HG02884 (cell line): ENCODE measurements around the gene GPBP1L1.
A peak's percentile ranks its signal among the peaks of the same experiment; 100 is the strongest.
"Not testable (repeated sequence)": the region's sequence is repeated elsewhere in the genome, so short reads cannot be mapped to it uniquely, and the experiment has no call there.

Experiments used
- ATAC-seq: cut with Tn5 transposase; IDR thresholded peaks from one replicate; pipeline ENCODE4 v1.9.1; 2021; ENCODE audit warnings: mild to moderate bottlenecking, moderate library complexity; ENCODE audit not compliant: unreplicated experiment

GPBP1L1 gene, protein sequence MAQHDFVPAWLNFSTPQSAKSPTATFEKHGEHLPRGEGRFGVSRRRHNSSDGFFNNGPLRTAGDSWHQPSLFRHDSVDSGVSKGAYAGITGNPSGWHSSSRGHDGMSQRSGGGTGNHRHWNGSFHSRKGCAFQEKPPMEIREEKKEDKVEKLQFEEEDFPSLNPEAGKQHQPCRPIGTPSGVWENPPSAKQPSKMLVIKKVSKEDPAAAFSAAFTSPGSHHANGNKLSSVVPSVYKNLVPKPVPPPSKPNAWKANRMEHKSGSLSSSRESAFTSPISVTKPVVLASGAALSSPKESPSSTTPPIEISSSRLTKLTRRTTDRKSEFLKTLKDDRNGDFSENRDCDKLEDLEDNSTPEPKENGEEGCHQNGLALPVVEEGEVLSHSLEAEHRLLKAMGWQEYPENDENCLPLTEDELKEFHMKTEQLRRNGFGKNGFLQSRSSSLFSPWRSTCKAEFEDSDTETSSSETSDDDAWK

GRCh38 chr1:45686288-45687013 lies at the start of gene GPBP1L1:
Gene GPBP1L1 (minus strand): TSS chr1:45686533. CDS start chr1:45659087, 27,446 bp downstream.
- peak; percentile 46 for ATAC-seq

- no peak for ATAC-seq
Observed at GRCh38 chr1:45730780-45731319, 44.5 kb upstream of the GPBP1L1 start.

DNA sequence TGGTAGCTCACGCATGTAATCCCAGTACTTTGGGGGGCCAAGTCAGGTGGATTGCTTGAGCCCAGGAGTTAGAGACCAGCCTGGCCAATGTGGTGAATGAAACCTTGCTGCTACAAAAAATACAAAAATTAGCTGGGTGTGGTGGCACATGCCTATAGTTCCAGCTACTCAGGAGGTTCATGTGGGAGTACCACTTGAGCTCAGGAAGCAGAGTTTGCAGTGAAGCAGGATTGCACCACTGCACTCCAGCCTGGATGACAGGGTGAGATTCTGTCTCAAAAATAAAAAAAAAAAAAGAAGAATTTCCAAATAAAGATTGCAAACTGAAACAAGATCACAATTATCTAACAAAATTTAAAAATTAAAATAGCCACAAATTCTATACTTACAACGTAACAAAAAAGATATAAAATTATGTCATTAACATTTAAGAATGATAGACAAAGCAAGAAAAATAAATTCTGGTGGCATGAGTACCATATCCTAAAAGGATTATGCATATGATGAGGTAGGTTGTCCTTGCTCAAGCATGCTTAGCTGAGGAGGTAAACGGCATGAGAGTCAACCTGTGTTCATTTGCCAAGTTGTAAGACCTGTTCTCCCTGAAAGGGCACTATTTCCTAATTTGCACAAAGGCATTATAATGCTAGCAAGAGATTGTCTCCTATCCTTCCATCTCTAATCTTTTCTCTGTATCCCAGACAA lies 43.9 kb upstream of the GPBP1L1 start:
- ATAC-seq: no peak

DNA sequence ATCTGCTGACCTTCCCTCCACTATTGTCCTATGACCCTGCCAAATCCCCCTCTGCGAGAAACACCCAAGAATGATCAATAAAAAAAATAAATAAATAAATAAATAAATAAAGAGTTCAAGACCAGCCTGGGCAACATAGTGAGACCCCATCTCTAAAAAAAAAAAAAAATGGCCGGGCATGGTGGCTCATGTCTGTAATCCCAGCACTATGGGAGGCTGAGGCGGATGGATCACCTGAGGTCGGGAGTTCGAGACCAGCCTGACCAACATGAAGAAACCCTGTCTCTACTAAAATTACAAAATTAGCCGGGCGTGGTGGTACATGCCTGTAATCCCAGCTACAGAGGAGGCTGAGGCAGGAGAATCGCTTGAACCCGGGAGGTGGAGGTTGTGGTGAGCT lies 39.7 kb upstream of the GPBP1L1 start:
- not testable (repeated sequence) for ATAC-seq

DNA sequence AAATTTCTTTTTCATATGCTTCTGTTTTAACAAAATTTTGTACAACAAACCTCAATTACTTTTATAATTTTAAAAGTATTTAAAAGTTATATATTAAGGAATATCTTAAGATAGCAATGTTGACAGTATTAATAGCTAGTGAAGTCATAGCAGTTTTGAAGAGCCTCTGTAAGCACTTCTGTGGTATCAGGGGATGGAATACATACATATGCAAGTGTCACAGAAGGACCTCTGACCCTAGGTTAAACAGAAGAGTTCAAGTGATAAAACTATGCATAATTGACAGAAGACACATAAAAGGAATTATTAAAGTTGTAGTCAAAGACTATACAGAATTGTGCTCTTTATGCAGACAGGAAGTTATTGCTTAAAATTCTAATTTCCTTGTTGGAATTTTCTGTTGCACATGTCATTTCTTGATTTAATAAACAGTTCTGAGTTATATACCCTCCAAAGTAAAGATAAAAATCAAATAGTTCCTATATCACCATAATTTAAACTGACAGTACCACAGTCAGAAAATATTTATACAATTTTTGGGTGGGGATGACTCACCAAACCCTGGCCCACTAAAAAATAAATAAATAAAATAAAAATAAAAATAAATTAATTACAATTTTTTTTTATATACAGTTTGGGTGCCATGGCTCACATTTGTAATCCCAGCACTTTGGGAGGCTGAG lies 37.1 kb upstream of the GPBP1L1 start:
- no peak for ATAC-seq

- ATAC-seq: no peak
Observed at GRCh38 chr1:45722809-45723208, 36.5 kb upstream of the GPBP1L1 start.

DNA sequence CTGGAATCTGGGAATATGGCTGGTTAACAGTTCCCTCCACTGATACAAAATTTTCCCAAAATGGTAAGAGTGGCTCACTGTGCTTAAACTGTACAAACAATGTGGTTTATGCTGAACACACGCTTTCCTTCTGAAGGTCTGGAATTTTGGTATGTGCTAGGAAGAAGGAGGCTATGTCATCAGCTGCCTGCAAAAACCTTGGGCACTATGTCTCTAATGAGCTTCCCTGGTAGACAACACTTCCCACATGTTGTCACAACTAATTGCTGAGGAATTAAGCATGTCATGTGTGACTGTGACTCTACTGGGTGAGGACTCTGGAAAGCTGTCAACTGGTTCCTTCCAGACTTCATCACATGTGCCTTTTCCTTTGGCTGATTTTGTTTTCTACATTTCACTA lies 34.9 kb upstream of the GPBP1L1 start:
- ATAC-seq: no peak

DNA sequence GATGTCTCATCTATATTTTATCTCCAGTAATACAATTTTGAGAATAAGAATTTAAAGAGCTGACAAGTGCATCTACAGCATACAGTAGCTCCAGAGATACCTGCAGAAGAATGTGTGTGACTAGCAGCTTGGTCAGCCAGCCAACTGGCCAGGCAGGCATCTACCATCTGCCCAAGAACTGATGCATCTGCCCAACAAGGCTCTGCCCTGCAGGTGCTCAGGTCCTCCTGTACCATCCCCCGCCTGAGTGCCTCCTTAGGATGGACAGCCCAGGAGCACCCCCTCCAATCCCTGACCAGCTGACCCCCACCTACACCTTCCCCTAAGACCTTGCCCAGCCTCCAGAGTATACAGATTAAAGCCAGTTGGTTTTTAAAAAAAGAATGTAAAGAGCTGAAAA lies 32.0 kb upstream of the GPBP1L1 start:
- ATAC-seq: no peak

DNA sequence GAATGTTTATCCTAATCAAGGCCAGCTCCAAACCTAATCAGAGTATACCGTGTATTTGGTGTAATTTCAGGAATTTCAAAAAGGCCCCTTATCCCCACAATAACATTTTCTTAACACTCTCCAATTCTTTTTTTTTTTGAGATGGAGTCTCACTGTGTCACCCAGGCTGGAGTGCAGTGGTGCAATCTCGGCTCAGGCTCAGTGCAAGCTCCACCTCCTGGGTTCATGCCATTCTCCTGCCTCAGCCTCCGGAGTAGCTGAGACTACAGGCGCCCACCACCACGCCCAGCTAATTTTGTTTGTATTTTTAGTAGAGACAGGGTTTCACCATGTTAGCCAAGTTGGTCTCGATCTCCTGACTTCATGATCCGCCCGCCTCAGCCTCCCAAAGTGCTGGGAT lies 31.1 kb upstream of the GPBP1L1 start:
- ATAC-seq: not testable (repeated sequence)

DNA sequence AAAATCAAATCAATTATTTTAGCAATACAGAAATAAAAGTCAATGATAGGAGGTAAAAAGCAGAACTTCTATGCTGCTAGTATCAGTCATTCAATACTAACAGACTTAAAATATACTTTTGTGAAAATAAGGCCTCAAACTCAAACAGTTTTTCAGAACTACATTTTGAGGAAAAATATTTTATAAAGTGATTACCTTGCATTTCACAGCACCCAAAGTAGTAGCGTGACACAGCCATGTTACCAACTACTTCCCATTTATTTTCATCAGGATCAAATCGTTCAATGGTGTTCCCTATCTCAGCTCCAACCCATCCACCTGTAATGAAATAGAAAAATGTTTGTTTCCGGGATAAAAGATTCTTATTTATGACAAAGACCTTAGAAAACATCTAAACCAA lies 30.4 kb upstream of the GPBP1L1 start:
- no peak for ATAC-seq

GRCh38 chr1:45713711-45714110 lies 27.4 kb upstream of the GPBP1L1 start:
- ATAC-seq: no peak

GRCh38 chr1:45704637-45705036 lies 18.3 kb upstream of the GPBP1L1 start:
- ATAC-seq: no peak

DNA sequence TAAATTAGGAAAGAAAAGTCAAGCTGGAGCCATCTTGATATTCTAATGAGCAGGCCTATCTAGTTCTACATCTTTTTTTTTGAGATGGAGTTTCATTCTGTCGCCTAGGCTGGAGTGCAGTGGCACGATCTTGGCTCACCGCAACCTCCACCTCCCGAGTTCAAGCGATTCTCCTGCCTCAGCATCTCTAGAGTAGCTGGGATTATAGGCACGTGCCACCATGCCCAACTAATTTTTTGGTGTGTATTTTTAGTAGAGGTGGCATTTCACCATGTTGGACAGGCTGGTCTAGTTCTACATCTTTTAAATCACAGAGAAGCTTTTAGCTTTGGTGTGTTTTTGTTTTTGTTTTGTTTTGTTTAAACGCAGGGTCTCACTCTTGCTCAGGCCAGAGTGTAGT lies 8.5 kb upstream of the GPBP1L1 start:
- ATAC-seq: no peak

DNA sequence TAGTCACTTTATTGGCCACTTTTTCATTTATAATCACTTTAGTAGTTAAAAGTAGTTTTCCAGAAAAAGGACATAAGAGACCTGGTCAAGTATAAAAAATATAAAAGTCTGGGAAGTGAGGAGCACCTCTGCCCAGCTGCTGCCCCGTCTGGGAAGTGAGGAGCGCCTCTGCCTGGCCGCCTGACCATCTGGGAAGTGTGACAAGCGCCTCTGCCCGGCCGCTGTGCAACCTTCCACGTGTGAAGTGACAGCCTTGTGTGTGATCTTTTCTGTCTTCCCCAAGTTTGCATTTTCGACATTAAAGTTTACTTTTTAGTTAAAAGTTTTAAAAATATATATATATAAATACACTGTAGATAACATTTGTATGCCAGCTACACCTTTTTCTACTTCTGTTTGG lies 7.5 kb upstream of the GPBP1L1 start:
- ATAC-seq: not testable (repeated sequence)

GRCh38 chr1:45687754-45688740 lies 1.7 kb upstream of the GPBP1L1 start, which contains the start of gene TMEM69:
Gene TMEM69 (plus strand): TSS chr1:45688181. CDS start chr1:45691069, 2,888 bp downstream.
- ATAC-seq: no peak

DNA sequence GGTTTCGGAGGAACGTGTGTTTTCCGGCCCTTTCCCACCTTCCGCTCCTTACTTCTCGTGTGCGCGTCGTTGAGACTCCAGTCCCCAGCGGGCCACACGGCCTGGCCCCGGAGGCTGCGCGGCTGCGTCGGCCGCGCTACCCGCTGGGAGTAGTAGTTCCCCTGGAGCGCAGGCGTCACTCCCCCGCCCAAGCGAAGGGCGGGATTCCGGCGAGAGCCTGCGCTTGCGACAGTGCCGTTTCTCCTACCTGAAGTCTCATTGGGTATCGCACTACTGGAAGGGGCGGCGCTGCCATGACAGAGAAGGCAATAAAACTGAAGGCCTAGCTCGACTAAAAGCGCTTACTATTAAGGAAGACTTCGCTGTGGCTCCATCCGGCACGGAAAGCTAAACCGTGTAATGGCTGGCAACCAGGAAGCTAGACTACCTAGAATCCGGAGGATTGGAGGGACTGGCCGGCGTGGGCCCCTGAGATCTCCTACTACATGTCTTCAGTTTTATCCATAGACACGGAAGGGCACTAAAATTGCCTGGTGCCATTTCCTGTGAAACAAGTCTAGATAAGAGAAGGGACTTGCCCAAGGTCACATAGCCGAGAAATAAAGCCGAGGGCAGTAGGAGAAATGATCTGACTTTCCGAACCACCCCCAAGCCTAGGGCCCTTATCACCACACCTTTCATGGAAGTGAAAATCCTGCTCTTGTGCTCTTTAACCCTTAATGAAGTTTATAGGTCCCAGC lies 851 bp upstream of the GPBP1L1 start:
- ATAC-seq: peak; percentile 70

DNA sequence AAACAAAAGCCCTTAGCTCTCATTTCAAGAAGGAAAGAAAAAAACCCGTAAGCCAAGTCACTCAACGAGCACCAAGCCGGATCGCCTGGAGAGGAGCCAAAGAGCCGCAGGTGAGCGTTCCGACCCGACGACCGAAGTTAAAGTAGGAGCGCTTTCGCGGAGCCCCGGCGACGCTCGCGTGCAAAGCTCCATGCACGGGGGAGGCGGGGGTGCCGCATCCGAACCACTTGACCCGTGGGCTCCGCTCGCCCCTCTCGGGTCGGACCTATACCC lies 382 bp downstream of the GPBP1L1 start:
- ATAC-seq: no peak

DNA sequence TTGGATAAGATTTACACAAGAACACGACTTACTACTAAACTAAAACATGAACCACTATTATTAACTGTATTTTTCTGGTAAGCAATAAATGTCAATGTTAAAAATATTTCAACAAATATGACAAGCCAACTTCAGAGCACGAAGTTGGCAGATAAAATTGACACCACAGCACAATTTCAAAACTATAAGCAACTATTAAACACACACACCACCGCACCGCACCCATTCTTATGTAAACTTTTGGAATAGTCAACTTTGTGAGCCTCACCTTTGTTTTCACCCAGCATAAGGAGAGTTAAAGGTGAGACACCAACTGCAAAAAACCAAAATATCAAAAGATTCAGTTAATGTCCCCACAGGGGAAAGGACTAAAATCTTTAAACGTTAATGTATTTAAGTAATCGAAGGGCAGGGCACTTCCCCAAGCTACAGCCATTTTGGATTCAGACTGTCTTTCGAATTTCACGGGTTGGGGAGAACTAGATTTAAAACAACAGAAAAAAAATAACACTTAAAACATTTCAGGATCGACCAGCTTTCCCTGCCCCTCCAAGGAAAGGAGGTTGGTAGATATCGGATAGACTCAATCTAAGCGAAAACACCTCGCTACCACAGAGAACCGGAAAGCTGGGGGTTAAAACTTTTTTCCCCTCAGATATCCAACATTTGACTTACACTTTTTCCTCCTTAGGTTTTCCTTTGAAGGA lies 872 bp downstream of the GPBP1L1 start:
- no peak for ATAC-seq
